Erythroblast (primary cell): ENCODE data around the gene MAN2B1.

Experiments used
- GATA1 ChIP-seq: IDR thresholded peaks from 2 replicates; pipeline ENCODE4 v1.6.1; 2011; ENCODE audit warnings: low read depth, mild to moderate bottlenecking, control low read depth, low read length, moderate library complexity
- POLR2A ChIP-seq: IDR thresholded peaks from 2 replicates; pipeline ENCODE4 v1.6.1; 2011; ENCODE audit warnings: mild to moderate bottlenecking, low read length

DNA sequence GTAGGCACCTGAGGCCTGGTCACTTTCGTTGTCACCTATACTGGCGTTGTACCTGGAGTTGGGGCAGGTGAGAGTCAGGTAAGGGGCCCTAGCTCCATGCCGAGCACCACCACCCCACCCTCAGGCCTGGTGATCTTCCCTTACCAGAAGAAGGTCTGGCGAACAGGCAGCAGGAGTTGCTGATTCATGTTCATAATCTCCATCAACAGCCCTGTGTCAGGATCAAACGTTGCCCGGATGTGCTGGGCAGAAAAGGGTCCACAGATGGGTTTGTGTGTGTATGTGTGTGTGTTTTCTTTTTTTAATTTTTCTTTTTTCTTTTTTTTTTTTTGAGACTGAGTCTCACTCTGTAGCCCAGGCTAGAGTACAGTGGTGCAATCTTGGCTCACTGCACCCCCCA lies 14.3 kb downstream of the MAN2B1 start:
- TF ChIP-seq POLR2A (no peak), GATA1 (no peak)
